ENCODE measurements around the gene CHP2.

Gene CHP2

GRCh38 chr16:23771027-23771426 is 16.2 kb downstream of the CHP2 start:
- no peak for DNase-seq
- Histone ChIP-seq H3K9ac (ENCODE audit: low read length) (no peak overlapping the region), H3K4me3 (ENCODE audit: low read length) (no peak overlapping the region), H3K9me3 (replicated peaks; ENCODE audit: insufficient read depth, low read length) (no peaks in the 10 kb centered on the region), H2AFZ (ENCODE audit: low read length) (no peak overlapping the region), H3K27ac (ENCODE audit: low read length) (no peak overlapping the region), H3K9me2 (replicated peaks; ENCODE audit: insufficient read depth, low read length) (no peaks in the 10 kb centered on the region), H3F3A (ENCODE audit: insufficient read depth, low read length) (no peaks in the 10 kb centered on the region), H3K4me1 (ENCODE audit: low read length) (no peaks in the 10 kb centered on the region), H3K36me3 (replicated peaks; ENCODE audit: insufficient read depth, low read length) (no peaks in the 10 kb centered on the region), H3K27me3 (replicated peaks; ENCODE audit: insufficient read depth, low read length) (no peaks in the 10 kb centered on the region), H3K79me2 (ENCODE audit: low read length) (no peaks in the 10 kb centered on the region), H3K4me2 (ENCODE audit: low read depth, low read length) (no peak overlapping the region), H4K20me1 (ENCODE audit: insufficient read depth, low read length) (no peaks in the 10 kb centered on the region)
- TF ChIP-seq EZH2 (optimal IDR thresholded peaks at IDR 0.05; ENCODE audit: low read depth, low read length), result no peak
- TF ChIP-seq CTCF (IDR thresholded peaks at IDR 0.05; ENCODE audit: low read length), result no peak
- TF ChIP-seq EZH2phosphoT487 (IDR thresholded peaks at IDR 0.05; ENCODE audit: low read length), result no peak

GRCh38 chr16:23771642-23772041 is 16.8 kb downstream of the CHP2 start:
- Histone ChIP-seq H3K9ac (ENCODE audit: low read length) (no peak overlapping the region), H3K27me3 (replicated peaks; ENCODE audit: insufficient read depth, low read length) (no peaks in the 10 kb centered on the region), H3K9me2 (replicated peaks; ENCODE audit: insufficient read depth, low read length) (no peaks in the 10 kb centered on the region), H3K4me3 (ENCODE audit: low read length) (no peak overlapping the region), H3K79me2 (ENCODE audit: low read length) (no peaks in the 10 kb centered on the region), H3K27ac (ENCODE audit: low read length) (no peak overlapping the region), H3K4me1 (ENCODE audit: low read length) (no peaks in the 10 kb centered on the region), H3K36me3 (replicated peaks; ENCODE audit: insufficient read depth, low read length) (no peaks in the 10 kb centered on the region), H3K9me3 (replicated peaks; ENCODE audit: insufficient read depth, low read length) (no peaks in the 10 kb centered on the region), H4K20me1 (ENCODE audit: insufficient read depth, low read length) (no peaks in the 10 kb centered on the region), H2AFZ (ENCODE audit: low read length) (no peak overlapping the region), H3K4me2 (ENCODE audit: low read depth, low read length) (no peak overlapping the region), H3F3A (ENCODE audit: insufficient read depth, low read length) (no peaks in the 10 kb centered on the region)
- TF ChIP-seq CTCF (IDR thresholded peaks at IDR 0.05; ENCODE audit: low read length), result no peak
- no peak for DNase-seq

- Histone ChIP-seq H3K4me2 (ENCODE audit: low read depth, low read length) (no peak overlapping the region), H3K4me3 (ENCODE audit: low read length) (no peak overlapping the region), H3K4me1 (ENCODE audit: low read length) (no peaks in the 10 kb centered on the region), H4K20me1 (ENCODE audit: insufficient read depth, low read length) (no peaks in the 10 kb centered on the region), H3K27ac (ENCODE audit: low read length) (no peak overlapping the region), H3K9ac (ENCODE audit: low read length) (no peak overlapping the region), H3K36me3 (replicated peaks; ENCODE audit: insufficient read depth, low read length) (no peaks in the 10 kb centered on the region), H2AFZ (ENCODE audit: low read length) (no peak overlapping the region), H3K9me3 (replicated peaks; ENCODE audit: insufficient read depth, low read length) (no peaks in the 10 kb centered on the region), H3K27me3 (replicated peaks; ENCODE audit: insufficient read depth, low read length) (no peaks in the 10 kb centered on the region), H3K79me2 (ENCODE audit: low read length) (no peaks in the 10 kb centered on the region), H3K9me2 (replicated peaks; ENCODE audit: insufficient read depth, low read length) (no peaks in the 10 kb centered on the region), H3F3A (ENCODE audit: insufficient read depth, low read length) (no peaks in the 10 kb centered on the region)
- TF ChIP-seq EZH2phosphoT487 (IDR thresholded peaks at IDR 0.05; ENCODE audit: low read length) (no peak), EZH2 (optimal IDR thresholded peaks at IDR 0.05; ENCODE audit: low read depth, low read length) (no peak), CTCF (IDR thresholded peaks at IDR 0.05; ENCODE audit: low read length) (no peak)
- DNase-seq, result no peak
Observed at GRCh38 chr16:23773339-23773738, 18.5 kb downstream of the CHP2 start.

GRCh38 chr16:23781176-23781575 is 26.4 kb downstream of the CHP2 start:
- Histone ChIP-seq H3K4me3 (ENCODE audit: low read length) (no peak overlapping the region), H3K79me2 (ENCODE audit: low read length) (no peaks in the 10 kb centered on the region), H3K9ac (ENCODE audit: low read length) (no peak overlapping the region), H3K36me3 (replicated peaks; ENCODE audit: insufficient read depth, low read length) (no peaks in the 10 kb centered on the region), H3K9me2 (replicated peaks; ENCODE audit: insufficient read depth, low read length) (no peaks in the 10 kb centered on the region), H3K4me2 (ENCODE audit: low read depth, low read length) (no peak overlapping the region), H2AFZ (ENCODE audit: low read length) (no peak overlapping the region), H3K27ac (ENCODE audit: low read length) (no peak overlapping the region), H3K4me1 (ENCODE audit: low read length) (no peaks in the 10 kb centered on the region), H4K20me1 (ENCODE audit: insufficient read depth, low read length) (no peaks in the 10 kb centered on the region), H3K9me3 (replicated peaks; ENCODE audit: insufficient read depth, low read length) (no peaks in the 10 kb centered on the region), H3K27me3 (replicated peaks; ENCODE audit: insufficient read depth, low read length) (no peaks in the 10 kb centered on the region), H3F3A (ENCODE audit: insufficient read depth, low read length) (no peaks in the 10 kb centered on the region)
- no peak for DNase-seq
- TF ChIP-seq CTCF (IDR thresholded peaks at IDR 0.05; ENCODE audit: low read length), result no peak
- TF ChIP-seq EZH2phosphoT487 (IDR thresholded peaks at IDR 0.05; ENCODE audit: low read length), result no peak
- TF ChIP-seq EZH2 (optimal IDR thresholded peaks at IDR 0.05; ENCODE audit: low read depth, low read length), result no peak
